HG03175 (cell line): Measurements from ENCODE around the gene IL31.

Experiments used
- ATAC-seq: cut with Tn5 transposase; IDR thresholded peaks from one replicate; pipeline ENCODE4 v1.9.1; 2021; ENCODE audit warnings: mild to moderate bottlenecking, moderate library complexity; ENCODE audit not compliant: unreplicated experiment

The IL31 gene

DNA sequence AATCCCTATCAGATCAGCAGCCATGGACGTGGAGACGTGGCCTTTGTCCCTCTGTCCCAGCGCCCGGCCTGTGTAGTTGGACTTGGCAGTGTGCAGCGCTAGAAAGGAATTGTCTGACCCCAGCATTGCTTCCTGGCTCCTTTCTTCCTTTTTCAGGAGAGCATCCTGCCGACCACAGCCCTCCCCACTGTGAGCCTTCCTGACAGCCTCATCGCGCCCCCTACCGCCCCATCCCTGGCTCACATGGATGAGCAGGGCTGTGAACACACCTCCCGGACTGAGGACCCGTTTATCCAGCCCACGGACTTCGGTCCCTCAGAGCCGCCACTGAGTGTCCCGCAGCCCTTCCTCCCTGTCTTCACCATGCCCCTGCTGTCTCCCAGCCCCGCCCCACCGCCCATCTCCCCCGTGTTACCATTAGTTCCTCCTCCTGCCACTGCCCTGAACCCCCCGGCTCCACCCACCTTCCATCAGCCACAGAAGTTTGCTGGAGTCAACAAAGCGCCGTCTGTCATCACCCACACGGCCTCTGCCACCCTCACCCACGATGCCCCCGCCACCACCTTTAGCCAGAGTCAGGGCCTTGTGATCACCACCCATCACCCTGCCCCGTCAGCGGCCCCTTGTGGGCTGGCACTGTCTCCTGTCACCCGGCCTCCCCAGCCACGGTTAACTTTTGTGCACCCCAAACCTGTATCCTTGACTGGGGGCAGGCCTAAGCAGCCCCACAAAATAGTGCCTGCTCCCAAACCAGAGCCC is 40.6 kb downstream of the IL31 start:
- ATAC-seq = no peak

GRCh38 chr12:122130150-122130549 is 43.9 kb downstream of the IL31 start:
- no peak for ATAC-seq

- ATAC-seq = no peak
These were observed 44.9 kb downstream of the IL31 start for GRCh38 chr12:122129131-122129530.

DNA sequence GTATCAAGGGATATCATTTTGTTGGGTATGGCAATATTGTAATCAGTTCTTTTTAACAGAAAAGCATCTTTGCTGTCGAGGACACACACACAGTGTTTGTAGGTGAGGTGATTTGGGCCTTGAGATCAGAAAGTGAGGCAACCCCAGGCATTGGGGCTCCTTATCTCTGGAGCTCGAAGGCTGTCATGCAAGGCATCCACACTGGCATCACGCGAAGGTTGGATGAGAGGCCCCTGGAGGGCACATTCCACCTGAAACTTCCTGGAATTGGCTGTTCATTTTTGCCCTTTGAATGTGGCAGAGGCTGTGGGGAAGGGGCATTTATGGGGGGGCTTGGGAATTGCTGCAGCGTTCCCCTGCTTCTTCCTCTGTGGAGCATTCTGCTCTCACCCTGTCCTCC is 45.5 kb downstream of the IL31 start:
- ATAC-seq = no peak

DNA sequence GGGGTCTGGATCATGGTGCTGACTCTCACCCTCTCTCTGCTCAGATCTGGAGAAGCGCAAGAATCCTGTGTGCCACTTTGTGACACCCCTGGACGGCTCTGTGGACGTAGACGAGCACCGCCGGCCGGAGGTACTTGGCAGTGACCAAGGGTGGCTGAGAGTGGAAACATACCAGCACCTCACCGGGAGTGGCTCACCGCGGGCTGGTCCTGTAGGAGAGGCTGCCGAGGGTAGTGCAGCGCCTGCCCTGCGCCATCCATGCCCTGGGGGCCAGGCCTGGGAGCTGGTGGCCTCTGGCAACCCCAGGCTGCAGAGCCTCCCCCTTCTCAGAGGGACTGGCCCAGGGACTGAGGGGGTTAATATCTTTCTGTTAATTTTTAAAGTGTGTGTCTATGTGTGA is 46.2 kb downstream of the IL31 start:
- no peak for ATAC-seq

DNA sequence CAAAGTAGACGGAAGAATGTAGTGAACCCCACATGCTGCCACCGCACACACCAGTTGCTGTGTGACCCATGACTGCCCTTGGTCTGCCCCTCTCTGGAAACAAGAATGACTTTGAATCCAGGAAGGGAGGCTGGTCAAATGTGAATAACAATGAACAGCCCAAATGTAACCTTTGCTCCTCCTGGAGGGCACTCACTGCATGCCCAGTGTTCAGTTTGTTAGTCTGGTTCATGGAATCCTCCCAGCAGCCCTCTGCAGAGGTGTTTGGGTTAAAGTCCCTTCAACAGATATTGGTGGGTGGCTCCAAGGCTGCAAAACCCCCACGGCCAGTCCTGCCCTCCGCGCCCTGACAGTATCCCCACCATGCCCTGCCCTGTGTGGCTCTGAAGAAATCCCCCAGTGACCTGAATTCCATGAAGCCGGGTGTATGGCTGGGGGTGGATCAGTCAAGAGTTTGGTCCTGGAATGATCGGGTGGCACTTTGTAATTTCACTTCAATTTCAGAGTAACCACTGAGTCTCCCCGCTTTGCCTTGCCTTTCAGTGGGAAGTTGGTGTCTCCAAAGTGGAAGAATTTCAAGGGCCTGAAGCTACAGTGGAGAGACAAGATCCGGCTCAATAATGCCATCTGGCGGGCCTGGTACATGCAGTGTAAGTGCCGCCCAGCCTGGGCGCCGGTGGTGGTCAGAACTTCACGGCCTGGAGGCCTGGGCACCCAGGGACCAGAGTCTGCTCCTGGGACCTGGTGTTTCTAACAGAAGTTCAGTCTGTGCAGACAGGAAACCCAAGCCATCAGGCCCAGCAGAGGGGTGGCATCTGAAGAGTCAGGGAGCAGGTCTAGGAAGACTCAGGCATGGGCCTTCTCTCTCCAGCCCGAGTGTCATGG is 47.1 kb downstream of the IL31 start:
- no peak for ATAC-seq

DNA sequence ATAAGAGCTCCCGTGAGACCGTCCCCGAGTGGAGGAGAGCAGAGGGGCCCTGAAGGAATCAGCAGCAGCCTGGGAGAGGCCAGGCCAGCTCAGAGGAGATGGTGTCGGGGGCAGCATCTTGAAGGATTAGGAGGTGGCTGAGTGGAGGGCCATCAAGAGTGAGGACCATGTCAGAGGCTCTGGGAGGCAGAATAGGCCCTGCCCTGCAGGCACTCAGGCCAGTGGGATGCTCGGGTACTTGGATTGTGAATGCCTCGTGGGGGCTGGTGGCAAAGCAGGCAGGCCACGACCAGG is 47.7 kb downstream of the IL31 start:
- no peak for ATAC-seq

GRCh38 chr12:122125452-122126341 is 48.3 kb downstream of the IL31 start:
- no peak for ATAC-seq

- ATAC-seq = no peak
These were observed 49.7 kb downstream of the IL31 start for GRCh38 chr12:122124370-122124769.

GRCh38 chr12:122123761-122124145 is 50.3 kb downstream of the IL31 start:
- ATAC-seq = no peak

- ATAC-seq = no peak
These were observed 50.8 kb downstream of the IL31 start for GRCh38 chr12:122123051-122123760.
